Adrenal gland (tissue), 5 donors: ENCODE data around the gene CAVIN1.

Experiments
- CTCF ChIP-seq, 6 experiments: fragments of 450-650 bp in 4 of 6; fragments of 200-600 bp in 2 of 6; sonication (generic) in 1 of 6; IDR thresholded peaks; 1 replicate in 5 of 6; 2 replicates in 1 of 6; pipeline versions ENCODE4 v1.5.1 to v1.8.0; 2016 to 2021; ENCODE audit warnings: antibody characterized with exemption in 6 of 6, mild to moderate bottlenecking in 2 of 6, moderate library complexity in 1 of 6
- POLR2A ChIP-seq, 2 donors: fragments of 450-650 bp; IDR thresholded peaks; one replicate each; pipeline ENCODE4 v1.6.1; 2017; ENCODE audit warnings: antibody characterized with exemption in 2 of 2, mild to moderate bottlenecking in 2 of 2, moderate library complexity in 1 of 2
- donor health status: DM: no; HTN: no; CAD: no.

DNA sequence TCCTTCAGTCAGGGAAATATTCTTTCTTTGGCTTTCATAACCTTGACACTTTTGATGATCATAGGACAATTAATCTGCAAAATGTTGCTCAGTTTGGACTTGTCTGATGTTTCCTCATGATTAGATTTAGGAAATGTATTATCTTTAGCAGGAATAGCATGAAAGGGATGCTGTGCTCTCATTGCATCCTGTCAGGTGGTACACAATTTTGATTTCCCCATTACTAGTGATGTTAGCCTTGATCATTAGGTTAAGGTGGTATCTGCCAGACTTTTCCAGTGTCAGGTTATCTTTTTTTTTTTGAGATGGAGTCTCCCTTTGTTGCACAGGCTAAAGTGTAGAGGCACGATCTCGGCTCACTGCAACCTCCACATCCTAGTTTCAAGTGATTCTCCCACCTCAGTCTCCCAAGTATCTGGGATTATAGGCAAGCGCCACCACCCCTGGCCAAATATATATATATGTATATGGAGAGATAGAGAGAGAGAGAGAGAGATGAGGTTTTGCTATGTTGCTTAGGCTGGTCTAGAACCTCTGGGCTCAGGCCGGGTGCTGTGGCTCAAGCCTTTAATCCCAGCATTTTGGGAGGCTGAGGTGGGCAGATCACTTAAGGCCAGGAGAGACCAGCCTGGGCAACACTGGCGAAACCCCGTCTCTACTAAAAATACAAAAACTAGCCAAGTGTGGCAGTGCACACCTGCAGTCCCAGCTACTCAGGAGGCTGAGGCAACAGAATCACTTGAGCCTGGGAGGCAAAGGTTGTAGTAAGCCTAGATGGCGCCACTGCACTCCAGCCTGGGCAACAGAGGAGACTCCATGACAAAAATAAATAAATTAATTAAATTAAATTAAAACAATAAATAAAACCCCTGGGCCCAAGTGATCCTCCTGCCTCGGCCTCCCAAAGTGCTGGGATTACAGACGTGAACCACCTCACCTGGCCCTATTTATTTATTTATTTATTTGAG lies 15.8 kb upstream of the CAVIN1 start:
- TF ChIP-seq CTCF (IDR thresholded peaks at IDR 0.05) (peak in 2 of 6 experiments; percentile 20 to 37), POLR2A (IDR thresholded peaks at IDR 0.05) (no peak)
